Activated CD8-positive, alpha-beta T cell treated with anti-CD3 and anti-CD28 coated beads, Interleukin-2, amount 10 ng/mL, durations not matched to agents 7 days and 5 days (primary cell): ENCODE measurements around the gene KCNK7. TPM values are rescaled to one million over a fixed set of nuclear protein-coding genes. Genes with fewer than 3 reads are reported as not detected.
A peak's percentile ranks its signal among the peaks of the same experiment; 100 is the strongest.

Experiments used
- ATAC-seq: fragments of 150-1000 bp; cut with Tn5 transposase; one replicate; pipeline ENCODE4 v1.10.0; 2021; ENCODE audit warnings: moderate library complexity
- CTCF ChIA-PET: fragments of 350-600 bp; sonication (Branson Sonifier 250); formaldehyde crosslinking; loops from one replicate; lab custom pipeline; 2021; ENCODE audit warnings: antibody characterized with exemption; lab: Charles Lee
- POLR2A ChIA-PET: fragments of 350-600 bp; sonication (Branson Sonifier 250); formaldehyde crosslinking; loops from one replicate; lab custom pipeline; 2021; ENCODE audit warnings: antibody characterized with exemption; lab: Charles Lee
- DNase-seq: peaks from one replicate; pipeline ENCODE4 v3.0.0-alpha.2; 2020
- H3K27ac Mint-ChIP-seq: one replicate; pipeline ENCODE4 v1.8.0; 2021; ENCODE audit warnings: mild to moderate bottlenecking, mixed read lengths
- H3K27me3 Mint-ChIP-seq: one replicate; pipeline ENCODE4 v1.8.0; 2021; ENCODE audit warnings: low read depth, mixed read lengths
- H3K36me3 Mint-ChIP-seq: one replicate; pipeline ENCODE4 v1.8.0; 2021; ENCODE audit warnings: low read depth, mixed read lengths
- H3K4me1 Mint-ChIP-seq: one replicate; pipeline ENCODE4 v1.8.0; 2021; ENCODE audit warnings: low read depth, mixed read lengths
- H3K4me3 Mint-ChIP-seq: one replicate; pipeline ENCODE4 v1.8.0; 2021; ENCODE audit warnings: mild to moderate bottlenecking, mixed read lengths
- H3K9me3 Mint-ChIP-seq: one replicate; pipeline ENCODE4 v1.8.0; 2022; ENCODE audit warnings: mixed read lengths; ENCODE audit not compliant: insufficient read depth
- total RNA-seq, 2 experiments: library from RNA; stranded (reverse); gene quantifications; one replicate each; pipeline ENCODE4 v1.2.3, GENCODE V29; 2021

The KCNK7 gene
- total RNA-seq, 2 experiments from 2014 or later = 0.95 to 0.99 TPM

- Mint-ChIP-seq H3K27ac (peak overlapping the region; percentile 53), H3K36me3 (peaks cover 42% of the 10 kb centered on the region), H3K9me3 (no peaks in the 10 kb centered on the region), H3K27me3 (no peaks in the 10 kb centered on the region), H3K4me1 (peaks cover 49% of the 10 kb centered on the region), H3K4me3 (peak overlapping the region; percentile 86)
- CTCF ChIA-PET = interaction anchor here (1.4 to 3.9 kb wide), 5 partner anchors 17 to 71 kb away, joined by 3 to 24 read pairs (median 4); partner anchors contain the start of gene FAM89B
- ATAC-seq (no peak), DNase-seq (no peak)
- POLR2A ChIA-PET = interaction anchor here (0.9 kb wide), 1 partner anchor 34 kb away, joined by 5 read pairs; no protein-coding TSS in a partner anchor
Measured at GRCh38 chr11:65611028-65611757, 15.6 kb upstream of the KCNK7 start.

DNA sequence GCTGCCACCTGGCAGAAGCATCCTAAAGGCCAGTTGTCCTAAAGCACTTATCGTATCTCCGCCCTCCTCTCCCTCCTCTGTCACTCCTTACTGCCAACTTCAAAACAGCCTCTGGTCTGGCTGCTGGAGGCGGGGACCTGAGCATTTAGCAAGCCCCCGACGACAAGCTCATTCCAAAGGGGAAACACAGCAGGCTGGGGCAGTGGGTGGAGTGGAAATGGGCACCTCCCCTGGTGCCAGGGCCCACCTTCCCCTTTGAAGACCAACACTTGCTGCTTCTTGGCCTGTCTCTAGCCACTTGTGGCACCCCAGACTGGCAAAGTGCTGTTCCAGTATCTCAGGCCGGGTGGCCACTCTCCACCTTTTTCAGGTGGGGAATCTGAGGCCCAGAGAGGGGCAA is 14.8 kb upstream of the KCNK7 start:
- ChIA-PET CTCF (interaction anchor here (1.0 to 3.9 kb wide), 5 partner anchors 16 to 70 kb away, joined by 3 to 24 read pairs (median 4); partner anchors contain the start of gene FAM89B), POLR2A (interaction anchor here (0.9 to 1.7 kb wide), 2 partner anchors 11 to 33 kb away, joined by 5 read pairs; no protein-coding TSS in a partner anchor)
- DNase-seq (no peak), ATAC-seq (no peak)
- Mint-ChIP-seq H3K27me3 (no peaks in the 10 kb centered on the region), H3K4me3 (no peak overlapping the region), H3K36me3 (peaks cover 46% of the 10 kb centered on the region), H3K4me1 (peaks cover 49% of the 10 kb centered on the region), H3K9me3 (no peaks in the 10 kb centered on the region), H3K27ac (peak overlapping the region; percentile 53)

DNA sequence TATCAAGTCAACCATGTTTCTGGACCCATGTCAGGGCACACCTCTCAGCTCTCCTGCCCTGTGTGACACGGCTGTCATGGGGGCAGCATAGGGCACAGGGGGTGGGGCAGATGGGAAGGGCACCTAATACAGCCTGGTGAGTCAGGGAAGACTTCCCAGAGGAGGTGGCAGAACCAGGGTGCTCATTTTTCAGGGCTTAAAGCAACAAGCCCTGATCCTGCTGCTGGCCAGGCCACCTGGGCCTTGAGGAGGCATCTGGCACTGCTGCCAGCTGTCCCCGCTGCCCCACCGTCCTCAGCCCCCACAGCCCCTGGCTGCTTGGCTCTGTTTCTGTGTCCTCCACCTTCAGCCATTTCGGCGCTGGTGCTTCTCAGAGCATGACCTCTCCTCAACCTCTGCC is 14.1 kb upstream of the KCNK7 start:
- peaks cover 47% of the 10 kb centered on the region for H3K36me3 Mint-ChIP-seq
- peak overlapping the region; percentile 71 for H3K27ac Mint-ChIP-seq

DNA sequence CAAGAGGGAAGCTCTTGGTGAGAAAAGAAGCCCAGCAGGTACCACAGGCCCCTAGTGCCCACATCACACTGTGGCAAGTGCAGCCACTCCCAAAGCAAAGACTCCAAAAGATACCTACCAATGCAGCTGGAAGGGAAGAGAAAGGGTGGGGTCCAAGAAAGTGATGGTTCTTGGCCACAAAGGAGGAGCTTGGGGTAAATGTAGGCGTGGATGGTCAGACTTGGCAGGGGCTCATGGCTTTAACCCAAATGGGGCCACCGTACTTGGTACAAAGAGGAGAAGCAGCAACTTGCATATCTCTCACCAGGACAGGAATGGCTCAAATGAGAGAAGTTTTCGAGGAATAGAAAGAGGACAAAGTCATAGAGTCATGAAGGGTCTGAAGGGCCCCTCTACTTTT is 13.6 kb upstream of the KCNK7 start:
- CTCF ChIA-PET = interaction anchor here (1.5 to 3.9 kb wide), 3 partner anchors 15 to 69 kb away, joined by 4 to 24 read pairs (median 12); partner anchors contain the start of gene FAM89B
- Mint-ChIP-seq H3K9me3 (no peaks in the 10 kb centered on the region), H3K4me1 (peaks cover 49% of the 10 kb centered on the region), H3K4me3 (no peak overlapping the region), H3K27ac (peak overlapping the region; percentile 71), H3K36me3 (peaks cover 51% of the 10 kb centered on the region), H3K27me3 (no peaks in the 10 kb centered on the region)
- DNase-seq = no peak
- ATAC-seq = no peak
- POLR2A ChIA-PET = interaction anchor here (1.3 to 1.7 kb wide), 2 partner anchors 10 to 19 kb away, joined by 3 to 5 read pairs; no protein-coding TSS in a partner anchor

More for the DNA sequence above, 14.1 kb upstream of the KCNK7 start:
- no peak overlapping the region for H3K4me3 Mint-ChIP-seq
- H3K27me3 Mint-ChIP-seq = no peaks in the 10 kb centered on the region
- ChIA-PET POLR2A (interaction anchor here (1.3 to 1.7 kb wide), 2 partner anchors 10 to 19 kb away, joined by 3 to 5 read pairs; no protein-coding TSS in a partner anchor), CTCF (interaction anchor here (1.0 to 3.9 kb wide), 5 partner anchors 16 to 69 kb away, joined by 3 to 24 read pairs (median 4); partner anchors contain the start of gene FAM89B)
- H3K4me1 Mint-ChIP-seq = peaks cover 49% of the 10 kb centered on the region
- H3K9me3 Mint-ChIP-seq = no peaks in the 10 kb centered on the region
- ATAC-seq (no peak), DNase-seq (no peak)

DNA sequence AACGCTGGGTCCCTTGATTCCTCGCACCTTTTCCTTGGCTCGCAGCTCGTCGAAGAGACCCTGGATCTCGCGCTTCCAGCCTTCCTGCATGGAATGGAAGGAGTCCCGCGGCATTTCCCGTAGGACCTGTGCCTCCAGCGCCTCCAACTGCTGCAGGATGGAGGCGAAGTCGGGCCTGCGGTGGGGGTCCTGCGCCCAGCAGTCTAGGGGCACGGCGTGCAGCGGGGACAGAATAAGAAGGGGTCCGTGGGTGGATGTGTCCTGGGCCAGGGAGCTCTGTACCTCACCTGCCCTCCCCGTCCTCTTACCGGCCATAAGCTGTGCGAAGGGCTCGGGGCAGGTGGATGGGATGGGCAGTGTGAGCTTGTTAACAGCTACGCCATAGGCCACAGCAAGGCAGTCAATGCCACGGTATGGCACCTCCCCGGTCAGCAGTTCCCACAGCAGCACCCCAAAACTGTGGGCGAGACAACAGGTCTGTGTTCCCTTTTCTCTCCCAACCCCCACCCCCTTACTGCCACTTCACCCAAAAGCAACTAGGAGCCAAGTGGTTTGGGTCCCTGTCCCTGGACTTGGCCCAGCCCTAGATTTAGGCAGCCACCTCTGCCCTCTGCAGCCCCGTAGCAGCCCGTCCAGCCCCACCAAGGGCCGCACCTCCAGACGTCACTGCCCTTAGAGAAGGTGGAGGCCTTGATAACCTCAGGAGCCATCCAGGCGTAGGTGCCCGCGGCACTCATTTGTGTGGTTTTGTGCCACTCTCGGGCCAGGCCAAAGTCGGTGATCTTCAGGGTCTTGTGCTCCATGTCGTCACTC is 12.2 kb upstream of the KCNK7 start:
- H3K4me1 Mint-ChIP-seq = peaks cover 44% of the 10 kb centered on the region
- DNase-seq (no peak), ATAC-seq (no peak)
- no peak overlapping the region for H3K4me3 Mint-ChIP-seq
- peak overlapping the region; percentile 39 for H3K27ac Mint-ChIP-seq
- no peaks in the 10 kb centered on the region for H3K27me3 Mint-ChIP-seq
- POLR2A ChIA-PET = interaction anchor here (1.2 kb wide), 1 partner anchor 18 kb away, joined by 3 read pairs; no protein-coding TSS in a partner anchor
- CTCF ChIA-PET = interaction anchor here (1.0 to 1.6 kb wide), 2 partner anchors 14 to 20 kb away, joined by 3 to 7 read pairs; no protein-coding TSS in a partner anchor
- H3K36me3 Mint-ChIP-seq = peaks cover 64% of the 10 kb centered on the region
- no peaks in the 10 kb centered on the region for H3K9me3 Mint-ChIP-seq

GRCh38 chr11:65606876-65607613 is 11.4 kb upstream of the KCNK7 start:
- Mint-ChIP-seq H3K36me3 (peaks cover 59% of the 10 kb centered on the region), H3K4me3 (no peak overlapping the region), H3K27me3 (no peaks in the 10 kb centered on the region), H3K27ac (no peak overlapping the region), H3K9me3 (no peaks in the 10 kb centered on the region), H3K4me1 (peaks cover 36% of the 10 kb centered on the region)
- DNase-seq = no peak
- ATAC-seq = peak; percentile 52
- ChIA-PET POLR2A (interaction anchor here (1.2 kb wide), 1 partner anchor 18 kb away, joined by 3 read pairs; no protein-coding TSS in a partner anchor), CTCF (interaction anchor here (1.0 to 1.6 kb wide), 2 partner anchors 13 to 19 kb away, joined by 3 to 7 read pairs; no protein-coding TSS in a partner anchor)

DNA sequence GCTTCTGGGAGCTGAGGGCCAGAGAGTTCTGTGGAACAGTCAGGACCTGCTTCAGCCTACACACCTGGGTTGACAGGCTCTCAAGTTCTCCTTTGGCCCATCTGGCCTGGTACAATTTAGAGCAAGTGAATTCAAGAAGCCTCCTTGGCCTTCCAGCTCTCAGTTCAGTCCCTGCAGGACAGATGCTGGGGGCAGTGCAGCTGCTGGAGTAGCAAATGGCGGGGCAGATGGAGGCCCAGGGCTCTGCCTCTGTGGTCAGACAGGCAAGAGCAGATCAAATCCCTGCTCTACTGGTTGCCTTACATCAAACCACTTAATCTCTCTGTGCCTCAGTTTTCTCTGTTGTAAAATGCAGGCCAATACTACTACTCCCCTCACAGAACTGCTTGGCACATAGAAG is 8.7 kb upstream of the KCNK7 start:
- ATAC-seq (no peak), DNase-seq (no peak)
- H3K9me3 Mint-ChIP-seq = no peaks in the 10 kb centered on the region
- no peak overlapping the region for H3K27ac Mint-ChIP-seq
- no peaks in the 10 kb centered on the region for H3K27me3 Mint-ChIP-seq
- POLR2A ChIA-PET = no interaction called here
- peaks cover 11% of the 10 kb centered on the region for H3K4me1 Mint-ChIP-seq
- peaks cover 52% of the 10 kb centered on the region for H3K36me3 Mint-ChIP-seq
- CTCF ChIA-PET = interaction anchor here (0.9 to 2.9 kb wide), 4 partner anchors 10 to 64 kb away, joined by 3 to 13 read pairs (median 3); no protein-coding TSS in a partner anchor
- H3K4me3 Mint-ChIP-seq = no peak overlapping the region

GRCh38 chr11:65599955-65600246 is 4.3 kb upstream of the KCNK7 start:
- peaks cover 8% of the 10 kb centered on the region for H3K4me1 Mint-ChIP-seq
- DNase-seq = no peak
- no peaks in the 10 kb centered on the region for H3K27me3 Mint-ChIP-seq
- no peaks in the 10 kb centered on the region for H3K9me3 Mint-ChIP-seq
- H3K36me3 Mint-ChIP-seq = peaks cover 30% of the 10 kb centered on the region
- H3K4me3 Mint-ChIP-seq = no peak overlapping the region
- no peak overlapping the region for H3K27ac Mint-ChIP-seq
- ChIA-PET POLR2A (interaction anchor here (1.2 to 1.6 kb wide), 2 partner anchors 10 to 15 kb away, joined by 3 to 5 read pairs; partner anchors contain the start of gene PCNX3), CTCF (interaction anchor here (0.7 to 1.1 kb wide), 2 partner anchors 24 to 27 kb away, joined by 3 read pairs; partner anchors contain the start of gene EHBP1L1)
- ATAC-seq = no peak

DNA sequence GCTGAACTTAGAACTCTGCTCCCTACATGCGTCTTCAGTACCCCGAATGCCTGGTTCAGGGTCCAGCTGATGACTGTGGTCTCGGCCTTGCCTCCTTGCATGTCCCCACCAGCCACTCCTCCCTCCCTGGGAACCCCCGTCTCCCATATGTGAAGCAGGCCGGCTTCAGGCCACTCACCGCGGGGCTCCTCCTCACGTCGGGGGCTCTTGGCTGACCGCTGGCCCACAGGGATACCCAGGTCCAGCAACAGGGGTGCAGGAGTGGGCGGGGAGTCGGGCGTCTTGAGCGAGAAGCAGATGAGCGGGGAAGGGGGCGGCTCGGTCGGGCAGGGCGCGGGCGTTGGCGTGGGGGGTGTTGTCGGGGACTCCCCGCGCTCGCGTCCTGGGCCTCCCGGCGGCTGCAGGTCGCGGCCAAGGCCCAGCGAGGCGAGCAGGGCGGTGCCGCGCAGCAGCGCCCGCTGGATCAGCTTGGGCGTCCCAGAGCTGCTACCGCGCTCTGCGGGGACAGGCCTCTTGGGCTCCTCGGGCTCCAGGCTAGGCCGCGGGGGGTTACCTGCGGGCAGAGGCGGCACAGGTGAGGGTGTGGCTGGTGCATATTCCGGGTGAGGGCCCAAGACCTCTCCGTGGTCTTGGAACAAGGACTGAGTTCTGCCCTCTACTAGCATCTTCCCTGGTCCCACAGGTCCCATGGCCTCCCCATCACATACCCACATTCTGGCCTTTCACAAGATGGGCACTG is 3.8 kb upstream of the KCNK7 start:
- Mint-ChIP-seq H3K36me3 (peaks cover 27% of the 10 kb centered on the region), H3K9me3 (no peaks in the 10 kb centered on the region), H3K27me3 (no peaks in the 10 kb centered on the region), H3K27ac (no peak overlapping the region), H3K4me1 (peaks cover 10% of the 10 kb centered on the region), H3K4me3 (no peak overlapping the region)
- CTCF ChIA-PET = interaction anchor here (0.7 to 1.6 kb wide), 2 partner anchors 11 to 26 kb away, joined by 3 to 4 read pairs; no protein-coding TSS in a partner anchor
- POLR2A ChIA-PET = interaction anchor here (0.6 to 1.6 kb wide), 3 partner anchors 10 to 48 kb away, joined by 3 to 5 read pairs (median 3); partner anchors contain the start of gene PCNX3
- DNase-seq (no peak), ATAC-seq (no peak)

- DNase-seq (no peak), ATAC-seq (no peak)
- peaks cover 19% of the 10 kb centered on the region for H3K36me3 Mint-ChIP-seq
- no peaks in the 10 kb centered on the region for H3K9me3 Mint-ChIP-seq
- ChIA-PET CTCF (interaction anchor here (1.2 to 1.6 kb wide), 2 partner anchors 10 to 86 kb away, joined by 3 to 4 read pairs; no protein-coding TSS in a partner anchor), POLR2A (no interaction called here)
- H3K4me1 Mint-ChIP-seq = peaks cover 10% of the 10 kb centered on the region
- no peak overlapping the region for H3K4me3 Mint-ChIP-seq
- H3K27me3 Mint-ChIP-seq = no peaks in the 10 kb centered on the region
- H3K27ac Mint-ChIP-seq = no peak overlapping the region
Measured at GRCh38 chr11:65598258-65598699, 2.7 kb upstream of the KCNK7 start.
